GM12801 (cell line): Measurements from ENCODE around the gene NOS2.

ENCODE experiments used
- CTCF ChIP-seq: IDR thresholded peaks from one replicate; pipeline ENCODE4 v1.5.1; 2011; ENCODE audit warnings: control low read depth; ENCODE audit not compliant: insufficient read length; ENCODE audit errors: extremely low read depth

Gene NOS2

DNA sequence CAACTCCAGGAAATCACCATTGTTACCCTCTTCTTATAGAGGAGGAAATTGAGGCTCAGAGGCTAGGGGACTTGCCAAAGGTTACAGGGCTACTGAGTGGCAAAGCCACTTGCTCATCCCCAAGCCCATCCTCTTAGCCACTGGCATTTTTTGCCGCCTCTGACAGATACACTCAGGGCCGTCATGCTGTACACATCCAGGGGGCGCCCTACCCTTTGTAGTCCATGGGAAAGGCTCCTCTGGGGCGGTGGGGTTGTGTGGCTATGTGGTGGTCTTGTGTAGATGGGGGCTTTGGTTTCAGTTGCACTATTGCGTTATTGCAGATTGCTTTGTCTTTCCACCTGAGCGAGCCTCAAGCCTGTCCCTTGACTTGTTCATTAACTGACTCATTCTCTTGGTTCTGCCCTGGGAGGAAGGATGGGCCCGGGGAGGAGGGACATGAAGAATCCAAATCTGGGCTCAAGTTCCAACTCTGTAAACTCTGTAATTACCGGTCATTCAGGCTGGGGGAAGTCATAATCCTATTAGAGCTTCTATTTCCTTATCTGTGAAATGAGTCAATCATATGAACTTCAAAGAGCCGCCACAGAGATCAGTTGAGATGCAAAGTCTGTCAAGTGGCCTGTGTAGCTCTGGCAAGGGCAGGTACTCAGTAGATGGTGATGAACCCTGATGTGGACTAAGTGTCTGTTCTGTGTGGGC lies 2.8 kb downstream of the NOS2 start:
- no peak for TF ChIP-seq CTCF

DNA sequence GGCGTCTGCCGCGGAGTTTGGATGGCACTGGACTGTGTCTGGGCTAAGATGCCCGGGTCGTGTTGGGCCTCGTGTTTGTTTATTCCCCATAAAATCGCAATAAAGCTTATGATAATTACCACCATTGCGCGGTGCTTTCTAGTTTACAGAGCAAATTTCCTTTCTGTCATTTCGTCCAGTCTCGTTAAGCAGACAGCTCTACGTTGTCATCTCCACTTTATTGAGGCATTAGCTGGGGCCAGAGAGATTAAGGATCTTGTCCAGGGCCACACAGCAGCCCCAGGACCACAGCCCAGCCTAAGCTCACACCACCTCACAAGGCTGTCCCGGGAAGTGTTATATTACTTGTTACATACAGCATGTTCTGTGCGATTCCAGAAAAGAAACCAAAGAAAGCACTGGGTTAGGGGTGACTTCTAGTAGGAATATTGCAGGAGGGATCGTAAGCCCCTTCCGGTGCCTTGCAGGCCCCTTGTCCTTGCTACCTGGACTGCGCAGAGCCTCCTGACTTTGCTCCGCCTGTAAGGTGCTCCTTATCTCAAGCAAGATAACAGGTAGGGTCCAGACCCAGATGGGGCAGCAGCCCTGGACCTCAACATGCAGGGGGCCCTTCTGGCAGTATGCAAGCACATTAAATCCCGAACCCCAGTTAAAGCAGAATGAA lies 6.3 kb downstream of the NOS2 start:
- TF ChIP-seq CTCF = no peak

DNA sequence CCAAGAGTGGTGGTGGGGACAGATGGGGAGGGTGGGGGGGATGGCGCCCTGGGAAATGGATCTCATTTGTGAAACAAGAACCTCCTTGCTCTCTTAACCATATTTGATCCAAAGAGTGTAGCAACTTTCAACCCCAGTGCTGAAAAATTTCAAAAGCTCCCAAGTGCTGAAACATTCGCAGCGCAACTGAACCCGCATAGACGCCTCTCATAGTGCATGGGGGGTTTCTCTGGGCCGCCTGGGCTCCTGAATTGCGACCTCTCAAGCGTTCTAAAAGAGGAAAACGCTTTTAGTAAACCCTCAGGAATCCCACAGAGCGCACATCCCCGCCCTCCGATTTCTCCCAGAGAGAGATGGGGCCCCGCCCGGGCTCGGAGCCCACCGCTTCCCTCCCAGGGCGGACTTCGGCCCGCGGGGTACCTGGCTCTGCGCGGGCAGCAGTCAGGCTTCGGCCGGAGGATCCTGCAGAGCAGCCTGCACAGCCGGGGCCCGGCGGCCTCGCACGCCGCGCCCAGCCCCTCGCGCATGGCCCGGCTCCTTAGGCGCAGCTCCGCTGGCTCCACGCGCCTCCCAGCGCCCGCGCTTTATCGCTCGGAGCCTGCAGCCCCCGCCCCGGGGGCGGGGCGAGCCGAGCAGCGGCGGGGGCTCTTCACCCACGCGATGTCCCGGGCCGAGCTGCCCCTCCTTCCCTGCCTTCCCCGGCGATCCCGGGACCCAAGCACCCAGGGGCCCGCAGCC lies 7.0 kb downstream of the NOS2 start:
- TF ChIP-seq CTCF = no peak

- TF ChIP-seq CTCF = no peak
Observed at GRCh38 chr17:27792095-27792494, 8.2 kb downstream of the NOS2 start.

- TF ChIP-seq CTCF = no peak
Observed at GRCh38 chr17:27788919-27789318, 11.4 kb downstream of the NOS2 start.

DNA sequence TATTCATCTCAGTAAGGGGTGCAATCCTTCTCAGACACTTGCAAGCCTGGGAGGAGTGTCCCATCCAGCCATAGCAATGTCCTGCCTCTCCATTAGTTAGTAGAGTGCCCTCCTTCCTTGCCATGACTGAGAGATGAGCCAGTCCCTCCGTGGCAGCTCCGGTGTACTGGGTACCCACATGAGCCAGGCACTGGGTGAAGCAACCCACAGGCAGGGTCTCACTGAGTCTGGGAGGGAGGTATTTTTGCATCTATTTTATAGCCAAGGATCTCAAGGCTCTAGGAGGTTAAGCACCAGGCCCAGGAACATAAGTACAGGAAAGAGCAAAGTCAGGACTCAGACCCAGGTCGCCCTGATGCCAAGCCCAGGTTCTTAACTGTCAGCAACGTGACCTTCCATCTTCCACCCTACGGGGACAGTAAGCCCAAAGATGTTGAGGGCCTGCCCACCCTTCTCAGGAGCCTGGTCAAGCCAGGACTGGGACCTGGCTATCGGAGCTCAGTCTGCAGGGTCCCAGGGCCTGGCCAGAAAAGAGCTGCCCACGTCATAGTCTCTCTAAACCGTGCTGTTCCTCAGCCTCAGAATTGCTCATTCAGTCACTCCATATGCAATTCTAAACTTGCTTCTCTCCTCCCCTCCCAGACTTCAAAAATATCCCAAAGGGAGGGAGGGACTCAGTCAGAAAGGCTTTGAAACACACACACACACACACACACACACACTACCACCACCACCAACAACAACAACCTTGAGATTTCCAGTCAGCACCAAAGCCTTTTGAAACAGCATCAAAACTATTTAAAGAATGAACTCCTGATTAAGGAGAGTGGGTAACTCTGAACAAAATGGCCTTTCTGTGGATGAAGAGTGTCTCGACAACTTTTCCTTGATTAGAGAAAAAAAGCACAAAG lies 16.6 kb downstream of the NOS2 start:
- no peak for TF ChIP-seq CTCF

DNA sequence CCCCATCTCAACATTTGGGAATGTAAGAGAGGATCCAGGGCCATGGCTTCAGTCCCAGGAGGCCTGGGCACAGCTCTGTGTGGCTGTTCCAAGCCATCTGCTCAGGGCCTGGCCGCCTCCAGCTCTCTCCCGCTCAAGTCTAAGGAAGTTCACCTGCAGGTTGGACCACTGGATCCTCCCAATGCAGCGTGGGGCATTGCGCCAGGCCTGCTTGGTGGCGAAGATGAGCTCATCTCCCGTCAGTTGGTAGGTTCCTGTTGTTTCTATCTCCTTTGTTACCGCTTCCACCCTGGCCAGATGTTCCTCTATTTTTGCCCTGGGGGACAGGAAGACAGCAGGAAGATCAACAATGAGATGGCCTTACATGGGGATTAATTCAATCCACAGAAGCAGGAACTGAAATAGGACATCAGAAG lies 17.5 kb downstream of the NOS2 start:
- no peak for TF ChIP-seq CTCF
